ENCODE measurements around the gene PLA2R1. TPM values are rescaled to one million over a fixed set of nuclear protein-coding genes. Genes with fewer than 3 reads are reported as not detected.

Gene PLA2R1
- total RNA-seq, 1 donor from 2014 or later: 9.0 TPM

- ATAC-seq (no peak), DNase-seq (no peak)
- H3K9me3 ChIP-seq: no peaks in the 10 kb centered on the region
- intact Hi-C loops (cut with DNase I): no loop called here
- peaks cover 7% of the 10 kb centered on the region for H3K4me1 ChIP-seq
- no peak overlapping the region for H3K4me3 ChIP-seq
- H3K27me3 ChIP-seq: no peaks in the 10 kb centered on the region
- TF ChIP-seq CTCF (IDR thresholded peaks at IDR 0.05): no peak
- H3K27ac ChIP-seq: no peak overlapping the region
- no peaks in the 10 kb centered on the region for H3K36me3 ChIP-seq
These were observed 103.3 kb downstream of the PLA2R1 start for GRCh38 chr2:159959136-159959535.

- Histone ChIP-seq H3K27me3 (no peaks in the 10 kb centered on the region), H3K27ac (no peak overlapping the region), H3K4me1 (no peaks in the 10 kb centered on the region), H3K4me3 (no peak overlapping the region), H3K36me3 (no peaks in the 10 kb centered on the region), H3K9me3 (no peaks in the 10 kb centered on the region)
- DNase-seq (no peak), ATAC-seq (no peak)
- intact Hi-C loops (cut with DNase I): no loop called here
- TF ChIP-seq CTCF (IDR thresholded peaks at IDR 0.05): no peak
These were observed 109.1 kb downstream of the PLA2R1 start for GRCh38 chr2:159953136-159953823.

- TF ChIP-seq CTCF (IDR thresholded peaks at IDR 0.05): no peak
- Histone ChIP-seq H3K4me1 (no peaks in the 10 kb centered on the region), H3K9me3 (no peaks in the 10 kb centered on the region), H3K27me3 (no peaks in the 10 kb centered on the region), H3K27ac (peak overlapping the region; percentile 58), H3K4me3 (no peak overlapping the region), H3K36me3 (no peaks in the 10 kb centered on the region)
- ATAC-seq (no peak), DNase-seq (no peak)
- intact Hi-C loops (cut with DNase I): no loop called here
These were observed 116.0 kb downstream of the PLA2R1 start for GRCh38 chr2:159946326-159946999.

GRCh38 chr2:159944874-159945273 is 117.5 kb downstream of the PLA2R1 start:
- no peak for TF ChIP-seq CTCF (IDR thresholded peaks at IDR 0.05)
- no peak for ATAC-seq
- DNase-seq: no peak
- intact Hi-C loops (cut with DNase I): no loop called here
- Histone ChIP-seq H3K4me1 (no peaks in the 10 kb centered on the region), H3K9me3 (no peaks in the 10 kb centered on the region), H3K27me3 (no peaks in the 10 kb centered on the region), H3K4me3 (no peak overlapping the region), H3K36me3 (no peaks in the 10 kb centered on the region), H3K27ac (no peak overlapping the region)

GRCh38 chr2:159942146-159942545 is 120.3 kb downstream of the PLA2R1 start:
- TF ChIP-seq CTCF (IDR thresholded peaks at IDR 0.05): no peak
- DNase-seq: no peak
- no peak overlapping the region for H3K27ac ChIP-seq
- H3K36me3 ChIP-seq: no peaks in the 10 kb centered on the region
- intact Hi-C loops (cut with DNase I): no loop called here
- no peaks in the 10 kb centered on the region for H3K9me3 ChIP-seq
- H3K4me3 ChIP-seq: no peak overlapping the region
- H3K4me1 ChIP-seq: no peaks in the 10 kb centered on the region
- no peaks in the 10 kb centered on the region for H3K27me3 ChIP-seq
- ATAC-seq: no peak

Data from upper lobe of right lung (tissue), 1 donor.